Adrenal gland (tissue), 12 donors: ENCODE measurements around the gene RPL19. TPM values are rescaled to one million over a fixed set of nuclear protein-coding genes. Genes with fewer than 3 reads are reported as not detected.
A peak's percentile ranks its signal among the peaks of the same experiment; 100 is the strongest.

Source experiments
- DNase-seq, 7 donors: peaks; one replicate each; pipeline ENCODE4 v3.0.0-alpha.2; 2019 to 2020
- H3K27ac ChIP-seq, 5 donors: fragments of 200-600 bp; sonication (generic) in 4 of 5; 1 replicate in 3 of 5; 2 replicates in 2 of 5; pipeline versions ENCODE4 v1.5.1 to v1.8.0; 2016 to 2020; ENCODE audit warnings: mild to moderate bottlenecking in 1 of 5
- H3K27me3 ChIP-seq: fragments of 200-600 bp; 2 replicates; pipeline ENCODE4 v1.8.0; 2021
- H3K36me3 ChIP-seq, 2 donors: fragments of 200-600 bp; replicated peaks in 1 of 2; 1 replicate in 1 of 2; 2 replicates in 1 of 2; pipeline versions ENCODE4 v1.5.1 to v1.8.0; 2018 to 2022
- H3K4me1 ChIP-seq, 2 donors: fragments of 200-600 bp; replicated peaks in 1 of 2; 1 replicate in 1 of 2; 2 replicates in 1 of 2; pipeline versions ENCODE4 v1.5.1 to v1.8.0; 2018 to 2021
- H3K4me3 ChIP-seq, 4 donors: fragments of 200-600 bp; sonication (generic) in 3 of 4; one replicate each; pipeline ENCODE4 v1.5.1; 2016 to 2018
- H3K9me3 ChIP-seq, 3 donors: fragments of 200-600 bp; sonication (generic) in 1 of 3; replicated peaks in 1 of 3; 1 replicate in 2 of 3; 2 replicates in 1 of 3; pipeline versions ENCODE4 v1.5.1 to v1.8.0; 2016 to 2021
- POLR2A ChIP-seq, 2 donors: fragments of 450-650 bp; IDR thresholded peaks; one replicate each; pipeline ENCODE4 v1.6.1; 2017; ENCODE audit warnings: antibody characterized with exemption in 2 of 2, mild to moderate bottlenecking in 2 of 2, moderate library complexity in 1 of 2
- WGBS, 4 donors: extraction: QIAGEN DNeasy Blood & Tissue Kit in 2 of 4; methylation state at CpG; one replicate each; pipeline versions ENCODE4 v1.1.5 to v1.1.7; 2013 to 2017; 5-methylcytosine and 5-hydroxymethylcytosine counted together
- intact Hi-C, 2 donors: fragments of 100-400 bp; cut with DNase I; formaldehyde crosslinking; loops; one replicate each; pipeline versions ENCODE4 v1.14.1 to v1.15.0; 2022 to 2023
- polyA plus RNA-seq, 3 donors: library from polyadenylated mRNA; stranded (reverse); fragments of 200-250 nt in 2 of 3; fragments of 350-450 nt in 1 of 3; fragmentation: Illumina TruSeq in 1 of 3; extraction: RNeasy Lipid Tissue Mini Kit (QIAGEN cat#74804) in 1 of 3; gene quantifications; one replicate each; pipeline ENCODE4 v1.2.3, GENCODE V29; 2013 to 2014
- total RNA-seq, 9 donors: library from RNA; depleted of rRNA in 4 of 9; stranded (reverse); fragments of >200 nt in 4 of 9; fragments of 120-200 nt in 1 of 9; fragmentation: NEBNext Ultra II Directional in 1 of 9; extraction: Animal tissue kit (Norgen Biotek cat#: 25700) in 1 of 9; gene quantifications; one replicate each; pipeline versions ENCODE4 v1.1.0 to v1.2.4, GENCODE V29; 2013 to 2023
- TF ChIP-seq, protein P1 (sequence below), 6 experiments: fragments of 450-650 bp in 4 of 6; fragments of 200-600 bp in 2 of 6; sonication (generic) in 1 of 6; IDR thresholded peaks; 1 replicate in 5 of 6; 2 replicates in 1 of 6; pipeline versions ENCODE4 v1.5.1 to v1.8.0; 2016 to 2021; ENCODE audit warnings: antibody characterized with exemption in 6 of 6, mild to moderate bottlenecking in 2 of 6, moderate library complexity in 1 of 6
- donor health status: healthy with polysubstance abuse.
- donor health status: Bipolar disorder and iron deficiency.
- donor health status: DM: yes; HTN: yes; CAD: no.
- donor health status: DM: no; HTN: no; CAD: no.
- donor health status: DM: no; HTN: no; CAD: no.
- donor health status: DM: yes; HTN: yes; CAD: no.

The RPL19 gene
- total and polyA plus RNA-seq, 12 donors = 1,513 to 4,908 (median 2,461) TPM

DNA sequence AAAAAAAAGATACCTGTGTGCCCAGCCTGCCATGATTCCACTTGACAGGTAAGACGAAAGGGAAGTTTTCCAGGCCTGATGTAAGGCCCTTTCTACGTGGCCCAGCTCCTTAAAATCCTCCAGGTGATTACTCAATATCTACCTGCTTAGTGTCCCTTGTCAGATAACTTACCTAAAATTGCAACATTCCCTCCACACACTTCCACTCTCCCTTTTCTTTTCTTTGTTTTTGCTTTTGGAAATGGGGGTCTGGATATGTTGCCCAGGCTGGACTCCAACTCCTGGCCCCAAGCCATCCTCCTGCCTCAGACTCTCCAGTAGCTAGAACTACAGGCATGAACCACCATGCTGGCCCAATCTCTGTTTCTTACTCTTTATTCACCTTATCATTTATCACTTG, 41.5 kb upstream of the RPL19 start:
- Histone ChIP-seq H3K4me3 (no peak overlapping the region), H3K27ac (no peak overlapping the region), H3K27me3 (no peaks in the 10 kb centered on the region), H3K36me3 (no peaks in the 10 kb centered on the region), H3K9me3 (no peaks in the 10 kb centered on the region), H3K4me1 (no peaks in the 10 kb centered on the region)
- TF ChIP-seq, protein P1, sequence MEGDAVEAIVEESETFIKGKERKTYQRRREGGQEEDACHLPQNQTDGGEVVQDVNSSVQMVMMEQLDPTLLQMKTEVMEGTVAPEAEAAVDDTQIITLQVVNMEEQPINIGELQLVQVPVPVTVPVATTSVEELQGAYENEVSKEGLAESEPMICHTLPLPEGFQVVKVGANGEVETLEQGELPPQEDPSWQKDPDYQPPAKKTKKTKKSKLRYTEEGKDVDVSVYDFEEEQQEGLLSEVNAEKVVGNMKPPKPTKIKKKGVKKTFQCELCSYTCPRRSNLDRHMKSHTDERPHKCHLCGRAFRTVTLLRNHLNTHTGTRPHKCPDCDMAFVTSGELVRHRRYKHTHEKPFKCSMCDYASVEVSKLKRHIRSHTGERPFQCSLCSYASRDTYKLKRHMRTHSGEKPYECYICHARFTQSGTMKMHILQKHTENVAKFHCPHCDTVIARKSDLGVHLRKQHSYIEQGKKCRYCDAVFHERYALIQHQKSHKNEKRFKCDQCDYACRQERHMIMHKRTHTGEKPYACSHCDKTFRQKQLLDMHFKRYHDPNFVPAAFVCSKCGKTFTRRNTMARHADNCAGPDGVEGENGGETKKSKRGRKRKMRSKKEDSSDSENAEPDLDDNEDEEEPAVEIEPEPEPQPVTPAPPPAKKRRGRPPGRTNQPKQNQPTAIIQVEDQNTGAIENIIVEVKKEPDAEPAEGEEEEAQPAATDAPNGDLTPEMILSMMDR (IDR thresholded peaks at IDR 0.05) = no peak
- no peak for TF ChIP-seq POLR2A (IDR thresholded peaks at IDR 0.05)
- intact Hi-C loops = loop anchor here in 1 of 2 donors (10.0 kb wide), 1 partner anchor 284 kb away; the partner anchor contains the start of gene LASP1
- no peak for DNase-seq
- 88 to 98% (median 93%) methylated on average over 2 of the region's 2 CpGs for WGBS, 4 donors

GRCh38 chr17:39161962-39162361, 38.1 kb upstream of the RPL19 start:
- no peaks in the 10 kb centered on the region for H3K36me3 ChIP-seq
- DNase-seq = no peak
- H3K4me1 ChIP-seq = peaks cover 0 to 7% of the 10 kb centered on the region in 2 donors
- H3K9me3 ChIP-seq = no peaks in the 10 kb centered on the region
- intact Hi-C loops = no loop called here
- H3K27me3 ChIP-seq = peaks cover 12% of the 10 kb centered on the region
- no peak for TF ChIP-seq POLR2A (IDR thresholded peaks at IDR 0.05)
- TF ChIP-seq, protein P1 (IDR thresholded peaks at IDR 0.05) = no peak
- WGBS, 4 donors = 67 to 77% (median 75%) methylated on average over 1 to 2 of the region's 2 CpGs
- no peak overlapping the region for H3K27ac ChIP-seq
- no peak overlapping the region for H3K4me3 ChIP-seq

GRCh38 chr17:39164675-39165143, 35.4 kb upstream of the RPL19 start:
- Histone ChIP-seq H3K36me3 (no peaks in the 10 kb centered on the region), H3K4me1 (peaks cover 0 to 7% of the 10 kb centered on the region in 2 donors), H3K27ac (no peak overlapping the region), H3K27me3 (peaks cover 12% of the 10 kb centered on the region), H3K9me3 (no peaks in the 10 kb centered on the region), H3K4me3 (peak overlapping the region in 2 of 4 donors; percentile 3 to 53)
- WGBS, 4 donors = 0 to 1% (median 0%) methylated on average over 5 to 15 of the region's 15 CpGs
- TF ChIP-seq, protein P1 (IDR thresholded peaks at IDR 0.05) = peak; percentile 66 to 81 (median 77)
- no peak for TF ChIP-seq POLR2A (IDR thresholded peaks at IDR 0.05)
- intact Hi-C loops = no loop called here
- peak; percentile 78 to 89 (median 87) for DNase-seq

DNA sequence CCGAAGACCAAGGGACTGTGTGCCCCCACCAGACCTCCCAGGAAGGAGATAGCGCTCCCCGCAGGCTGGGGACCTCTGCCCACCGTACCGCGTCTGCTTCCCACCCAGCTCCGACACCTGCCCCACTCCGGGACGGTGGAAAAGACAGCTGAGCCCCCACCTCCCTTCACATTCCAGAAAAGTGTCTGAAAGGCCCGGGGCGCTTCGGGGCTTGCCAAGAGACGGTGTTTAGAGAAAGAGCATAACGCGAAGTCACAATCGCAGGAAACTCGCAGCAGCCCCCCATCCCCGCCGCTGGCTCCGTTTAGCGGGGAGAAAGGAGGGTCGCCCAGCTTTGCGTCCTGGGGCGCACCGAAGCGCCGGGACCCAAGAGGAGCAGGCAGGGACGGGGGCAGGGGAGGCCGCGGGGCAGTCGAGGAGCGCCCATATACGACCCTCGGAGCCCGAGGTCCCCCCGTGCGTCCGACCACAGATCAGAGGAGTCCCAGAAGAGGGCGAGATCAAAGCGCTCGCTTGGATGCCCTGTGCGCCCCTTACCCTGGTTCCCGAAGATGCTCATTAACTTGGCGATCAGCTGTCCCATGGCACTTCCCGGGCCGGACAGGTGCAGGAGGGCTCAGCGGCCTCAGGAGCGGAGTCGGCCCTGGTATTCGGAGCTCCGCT, 34.8 kb upstream of the RPL19 start:
- H3K27me3 ChIP-seq = peaks cover 12% of the 10 kb centered on the region
- intact Hi-C loops = no loop called here
- peaks cover 0 to 7% of the 10 kb centered on the region in 2 donors for H3K4me1 ChIP-seq
- H3K27ac ChIP-seq = no peak overlapping the region
- DNase-seq = no peak
- no peak for TF ChIP-seq POLR2A (IDR thresholded peaks at IDR 0.05)
- TF ChIP-seq, protein P1 (IDR thresholded peaks at IDR 0.05) = no peak
- H3K36me3 ChIP-seq = no peaks in the 10 kb centered on the region
- 4 to 7% (median 5%) methylated on average over 5 to 51 of the region's 51 CpGs for WGBS, 4 donors
- peak overlapping the region in 2 of 4 donors; percentile 3 to 53 for H3K4me3 ChIP-seq
- no peaks in the 10 kb centered on the region for H3K9me3 ChIP-seq
